Kidney capillary endothelial cell (primary cell): Measurements from ENCODE around the gene TRPV2.

Experiments used
- DNase-seq: peaks from one replicate; pipeline ENCODE4 v3.0.0-alpha.2; 2018; ENCODE audit warnings: low spot score

Gene TRPV2

GRCh38 chr17:16459271-16459670, 43.9 kb downstream of the TRPV2 start:
- DNase-seq, result no peak

- peak; percentile 55 for DNase-seq
These were observed 44.6 kb downstream of the TRPV2 start for GRCh38 chr17:16459855-16460550.

- no peak for DNase-seq
These were observed 45.6 kb downstream of the TRPV2 start for GRCh38 chr17:16460796-16461605.

GRCh38 chr17:16461606-16461866, 46.2 kb downstream of the TRPV2 start:
- DNase-seq, result no peak

GRCh38 chr17:16462070-16462864, 46.9 kb downstream of the TRPV2 start:
- no peak for DNase-seq

- DNase-seq, result peak; percentile 52
These were observed 48.3 kb downstream of the TRPV2 start for GRCh38 chr17:16463358-16464302.

- no peak for DNase-seq
These were observed 49.1 kb downstream of the TRPV2 start for GRCh38 chr17:16464303-16465051.

- no peak for DNase-seq
These were observed 49.6 kb downstream of the TRPV2 start for GRCh38 chr17:16465052-16465312.

- DNase-seq, result no peak
These were observed 50.5 kb downstream of the TRPV2 start for GRCh38 chr17:16465861-16466338.

- DNase-seq, result no peak
These were observed 51.0 kb downstream of the TRPV2 start for GRCh38 chr17:16466407-16466806.

- no peak for DNase-seq
These were observed 51.7 kb downstream of the TRPV2 start for GRCh38 chr17:16467044-16467443.

GRCh38 chr17:16467886-16468285, 52.5 kb downstream of the TRPV2 start:
- DNase-seq, result no peak

GRCh38 chr17:16468428-16468992, 53.1 kb downstream of the TRPV2 start:
- DNase-seq, result no peak

- DNase-seq, result no peak
These were observed 54.9 kb downstream of the TRPV2 start for GRCh38 chr17:16470265-16470664.

GRCh38 chr17:16471295-16471694, 55.9 kb downstream of the TRPV2 start:
- no peak for DNase-seq

- no peak for DNase-seq
These were observed 57.2 kb downstream of the TRPV2 start for GRCh38 chr17:16472539-16472938.

GRCh38 chr17:16473044-16474011, 58.0 kb downstream of the TRPV2 start:
- DNase-seq, result no peak

- DNase-seq, result no peak
These were observed 58.8 kb downstream of the TRPV2 start for GRCh38 chr17:16474012-16474725.

GRCh38 chr17:16475179-16475704, 59.9 kb downstream of the TRPV2 start:
- DNase-seq, result no peak
